NK-92 (cell line): Measurements from ENCODE around the gene EXT2.

Experiments
- DNase-seq: peaks from one replicate; lab custom pipeline; 2025; ENCODE audit not compliant: unreplicated experiment; lab: John Stamatoyannopoulos, UW

Gene EXT2

GRCh38 chr11:44083906-44084305 lies 11.6 kb upstream of the EXT2 start:
- DNase-seq: no peak

DNA sequence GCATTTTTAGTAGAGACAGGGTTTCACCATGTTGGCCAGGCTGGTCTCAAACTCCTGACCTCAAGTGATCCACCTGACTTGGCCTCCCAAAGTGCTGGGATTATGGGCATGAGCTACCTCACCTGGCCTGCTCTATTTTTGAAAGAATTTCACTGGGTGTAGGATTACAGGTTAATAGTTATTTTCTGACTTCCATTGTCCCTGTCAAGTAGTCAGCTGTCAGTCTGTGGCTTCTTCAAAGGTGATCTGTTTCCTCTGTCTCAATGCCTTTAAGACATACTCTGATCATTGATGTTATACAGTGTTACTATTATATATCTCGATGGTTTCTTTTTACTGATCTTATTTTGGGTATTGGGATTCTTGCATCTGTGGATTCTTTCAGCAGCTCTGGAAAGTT lies 10.1 kb upstream of the EXT2 start:
- DNase-seq: no peak

DNA sequence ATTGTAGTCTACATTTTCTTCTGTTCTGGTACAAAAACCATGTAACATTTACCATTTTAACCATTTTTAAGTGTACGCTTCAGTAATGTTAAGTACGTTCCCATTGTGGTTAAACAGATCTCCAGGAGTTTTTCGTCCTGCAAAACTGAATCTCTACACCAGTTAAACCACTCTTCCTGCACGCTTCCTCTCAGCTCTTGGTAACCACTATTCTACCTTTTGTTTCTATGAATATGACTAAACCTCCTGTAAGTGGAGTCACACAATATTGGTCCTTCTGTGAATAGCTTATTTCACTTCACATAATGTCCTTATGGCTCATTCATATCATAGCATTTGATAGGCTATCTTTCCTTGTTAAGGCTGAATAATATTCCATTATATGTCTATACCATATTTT lies 7.1 kb upstream of the EXT2 start:
- DNase-seq: no peak

- no peak for DNase-seq
Measured at GRCh38 chr11:44088871-44089270, 6.6 kb upstream of the EXT2 start.

DNA sequence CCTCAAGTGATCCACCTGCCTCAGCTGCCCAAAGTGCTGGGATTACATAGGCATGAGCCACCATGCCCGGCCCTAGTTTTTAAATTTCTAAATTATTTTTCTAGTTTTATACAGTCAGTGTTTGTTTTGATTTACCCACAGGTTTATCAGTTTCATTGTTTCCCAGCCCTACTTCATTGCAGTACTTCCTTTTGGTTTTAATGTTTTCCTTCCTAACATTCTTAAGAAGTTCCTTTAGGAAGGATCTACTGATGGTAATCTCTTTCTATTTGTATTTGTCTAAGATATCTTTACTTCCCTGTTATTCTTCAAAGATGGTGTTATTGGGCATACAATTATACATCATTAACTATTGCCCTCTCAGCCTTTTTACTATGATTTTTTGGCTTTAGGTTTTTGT lies 4.9 kb upstream of the EXT2 start:
- no peak for DNase-seq

- peak; percentile 28 for DNase-seq
Measured at GRCh38 chr11:44094260-44094868, 1.1 kb upstream of the EXT2 start.

- no peak for DNase-seq
Measured at GRCh38 chr11:44096360-44097185, 1.1 kb downstream of the EXT2 start.

GRCh38 chr11:44097821-44098220 lies 2.3 kb downstream of the EXT2 start:
- no peak for DNase-seq

GRCh38 chr11:44101098-44101497 lies 5.6 kb downstream of the EXT2 start:
- DNase-seq: no peak

DNA sequence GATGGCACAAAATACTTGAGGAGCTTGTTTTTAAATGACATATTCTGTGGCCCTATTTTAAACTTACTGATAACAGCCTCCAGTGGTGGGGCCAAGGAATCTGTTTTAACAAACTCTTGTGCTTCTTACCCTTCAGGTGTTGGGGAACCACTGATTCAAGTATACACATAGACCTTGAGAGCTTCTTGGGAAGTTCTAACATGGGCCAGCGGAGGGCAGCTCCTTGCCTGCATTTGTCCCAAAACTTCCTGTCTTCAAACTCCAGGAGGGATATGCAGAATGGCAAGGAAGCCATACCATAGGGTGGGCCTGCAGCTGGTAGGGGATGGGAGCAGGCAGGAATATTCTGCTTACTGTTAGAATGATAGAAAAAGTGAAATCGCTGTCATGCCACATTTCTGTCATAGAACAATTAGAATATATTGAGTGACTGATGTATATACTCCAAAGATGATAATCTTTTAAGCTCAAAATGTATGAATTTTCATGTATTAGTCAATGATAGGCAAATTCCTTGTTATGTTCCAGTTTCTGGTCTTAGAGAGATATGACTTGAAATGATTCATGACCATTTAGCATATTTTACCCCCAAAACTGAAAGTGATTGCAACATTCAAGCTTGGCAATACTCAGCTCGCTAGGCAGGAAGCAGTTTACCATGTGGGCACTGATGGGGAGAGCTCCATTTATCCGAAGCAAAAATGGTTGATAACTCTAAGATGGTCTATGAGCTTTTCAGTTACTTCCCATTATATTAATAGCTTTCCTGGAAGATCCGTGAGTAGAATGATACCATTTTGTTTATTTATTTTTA lies 9.2 kb downstream of the EXT2 start:
- no peak for DNase-seq

DNA sequence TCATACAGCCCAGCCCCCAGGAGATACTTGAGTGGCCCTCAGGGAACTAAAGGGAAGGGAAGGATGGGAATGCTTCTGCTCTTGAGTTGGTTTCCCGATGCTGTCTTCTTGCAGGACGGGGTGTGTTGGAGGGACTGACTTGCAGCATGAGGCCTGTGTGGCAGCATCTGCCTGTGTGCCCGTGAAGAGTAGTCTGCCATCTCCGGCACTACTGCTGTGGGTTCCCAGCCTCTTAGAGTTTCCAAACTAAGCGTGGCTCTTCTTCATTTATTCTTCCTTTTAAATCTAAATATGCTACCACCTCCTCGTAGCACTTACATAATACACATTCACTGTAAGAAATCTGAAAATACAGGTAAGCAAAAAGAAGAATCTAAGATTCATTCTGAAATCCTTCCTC lies 12.8 kb downstream of the EXT2 start:
- DNase-seq: no peak

DNA sequence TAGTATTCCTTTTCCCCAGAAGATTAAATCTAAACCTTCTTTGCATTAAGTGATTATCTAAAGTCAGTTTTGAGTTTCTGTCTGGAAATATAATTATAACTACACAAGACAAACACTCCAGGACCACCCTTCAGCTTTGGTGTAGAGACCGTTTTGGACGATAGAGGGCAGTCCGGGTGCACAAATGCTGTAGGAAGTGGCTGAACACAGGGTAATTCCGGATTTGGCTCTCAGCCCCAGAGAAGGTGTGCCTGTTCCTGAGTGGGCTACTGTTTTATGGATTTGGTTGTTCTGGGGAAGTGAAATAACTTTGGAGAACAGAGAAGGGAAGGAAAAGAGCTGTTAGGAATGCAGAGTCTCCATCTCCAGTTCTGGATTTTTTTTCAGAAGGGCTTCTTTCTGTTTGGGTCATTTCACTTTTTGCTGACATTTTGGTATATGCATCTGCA lies 14.8 kb downstream of the EXT2 start:
- DNase-seq: no peak

- DNase-seq: no peak
Measured at GRCh38 chr11:44112091-44112821, 16.8 kb downstream of the EXT2 start.

- DNase-seq: no peak
Measured at GRCh38 chr11:44113018-44113417, 17.5 kb downstream of the EXT2 start.

DNA sequence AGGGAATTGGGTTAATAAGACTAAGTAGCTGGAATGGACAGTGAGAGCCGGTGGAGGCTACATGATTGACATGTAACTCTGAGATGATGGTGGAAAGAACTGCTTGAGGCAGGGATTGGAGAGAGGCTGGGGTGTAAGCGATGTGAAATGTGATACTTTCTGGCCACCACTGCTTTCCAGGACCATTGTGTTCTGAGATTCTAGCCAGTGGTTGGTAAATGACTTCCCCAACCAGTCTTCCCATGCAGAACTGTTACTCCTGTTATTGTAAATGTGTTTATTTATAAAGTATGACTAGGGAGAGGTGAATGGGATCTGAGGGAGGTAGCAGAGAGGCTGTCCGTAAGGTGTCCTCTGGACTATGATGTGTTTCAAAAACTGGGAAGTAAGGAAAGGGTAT lies 18.1 kb downstream of the EXT2 start:
- no peak for DNase-seq

DNA sequence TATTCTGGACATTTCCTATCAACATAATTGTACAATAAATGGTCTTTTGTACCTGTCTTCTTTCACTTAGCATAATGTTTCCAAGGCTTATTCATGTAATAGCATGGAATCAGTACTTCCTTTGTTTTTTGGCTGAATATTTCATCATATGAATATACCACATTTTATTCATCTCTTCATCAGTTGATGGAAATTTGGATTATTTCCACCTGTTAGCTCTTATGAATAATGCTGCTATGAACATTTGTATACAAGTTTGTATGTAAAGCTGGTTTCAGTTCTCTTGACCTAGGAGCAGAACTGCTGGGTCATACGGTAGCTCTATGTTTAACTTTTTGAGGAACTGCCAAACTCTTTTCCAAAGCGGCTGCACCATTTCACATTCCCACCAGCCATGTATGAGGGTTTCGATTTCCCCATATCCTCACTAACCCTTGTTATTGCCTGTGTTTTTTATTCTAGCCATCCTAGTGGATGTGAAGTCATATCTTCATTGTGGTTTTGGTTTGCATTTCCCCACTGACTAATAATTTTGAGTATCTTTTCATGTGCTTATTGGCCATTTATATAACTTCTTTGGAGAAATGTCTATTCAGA lies 20.9 kb downstream of the EXT2 start:
- no peak for DNase-seq

DNA sequence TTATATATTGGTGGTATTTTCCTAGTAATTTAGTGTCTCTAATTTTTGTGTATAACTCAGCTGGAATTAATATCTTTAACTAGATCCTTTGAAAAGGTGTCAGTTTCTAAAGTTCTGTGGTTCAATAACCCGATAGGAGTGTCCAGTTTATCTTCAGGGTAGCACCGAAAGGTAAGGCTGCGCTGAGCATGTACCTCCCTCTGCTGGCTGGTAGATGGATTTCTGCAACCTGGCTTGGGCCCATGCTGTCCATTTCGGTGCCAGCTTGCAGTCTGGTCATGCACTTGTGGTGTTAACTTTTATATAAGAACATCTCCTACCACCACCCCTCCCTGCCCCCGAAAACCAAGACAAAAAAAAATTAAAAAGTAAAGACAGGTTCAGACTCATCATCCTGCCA lies 24.7 kb downstream of the EXT2 start:
- no peak for DNase-seq

DNA sequence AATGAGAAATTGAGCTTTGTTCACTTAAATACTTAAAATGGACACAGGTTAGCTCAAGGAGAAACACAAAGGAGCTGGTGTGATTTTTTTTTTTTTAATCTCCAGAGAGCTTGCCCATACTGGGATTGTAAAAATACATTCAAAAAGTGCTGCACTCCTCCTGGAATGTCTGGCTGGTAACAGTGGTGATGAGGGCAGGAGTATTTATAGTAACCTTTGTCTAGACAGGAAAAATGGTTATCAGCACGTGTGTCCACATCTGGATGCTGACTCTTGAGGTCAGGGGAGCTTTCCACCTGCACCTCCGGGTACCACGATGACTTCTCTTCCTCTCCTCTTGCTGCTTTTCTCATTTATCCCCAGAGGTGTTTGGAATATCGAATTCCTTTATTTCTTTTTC lies 30.1 kb downstream of the EXT2 start:
- DNase-seq: no peak

DNA sequence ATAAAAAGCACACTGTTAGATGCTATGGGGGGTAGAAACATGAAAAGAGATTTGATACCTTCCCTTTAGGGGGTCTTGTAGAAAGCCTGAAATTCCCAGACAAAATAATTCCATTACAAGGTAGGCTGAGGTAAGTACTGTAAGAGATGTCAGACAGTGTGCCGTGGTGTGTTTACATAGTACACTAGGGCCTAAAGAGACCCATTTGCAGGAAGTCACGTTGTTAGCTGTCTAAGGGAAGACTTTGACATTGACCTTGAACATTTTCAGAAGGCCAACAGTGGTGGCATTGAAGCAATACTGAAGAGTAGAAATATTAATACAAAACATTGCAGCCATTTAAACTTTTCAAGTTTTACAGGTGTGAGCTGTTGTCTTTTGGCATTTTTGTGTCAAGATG lies 30.8 kb downstream of the EXT2 start:
- no peak for DNase-seq

GRCh38 chr11:44127130-44127529 lies 31.7 kb downstream of the EXT2 start:
- DNase-seq: no peak

GRCh38 chr11:44128729-44129128 lies 33.3 kb downstream of the EXT2 start:
- no peak for DNase-seq
